GM12873 (cell line): ENCODE results near the gene CTDSPL.

Experiments used
- CTCF ChIP-seq: IDR thresholded peaks from 2 replicates; pipeline ENCODE4 v1.5.1; 2012; ENCODE audit warnings: low read depth, mild to moderate bottlenecking, moderate library complexity, low read length, control low read depth; ENCODE audit not compliant: insufficient read depth; ENCODE audit errors: missing control alignments

The CTDSPL gene

GRCh38 chr3:37902674-37903073 is 41.0 kb downstream of the CTDSPL start:
- no peak for TF ChIP-seq CTCF

GRCh38 chr3:37903320-37903719 is 41.6 kb downstream of the CTDSPL start:
- no peak for TF ChIP-seq CTCF

- no peak for TF ChIP-seq CTCF
These were observed 42.1 kb downstream of the CTDSPL start for GRCh38 chr3:37903734-37904133.

- TF ChIP-seq CTCF: no peak
These were observed 42.9 kb downstream of the CTDSPL start for GRCh38 chr3:37904601-37905000.

GRCh38 chr3:37905346-37905745 is 43.7 kb downstream of the CTDSPL start:
- no peak for TF ChIP-seq CTCF

GRCh38 chr3:37905987-37906674 is 44.5 kb downstream of the CTDSPL start:
- TF ChIP-seq CTCF: no peak

- no peak for TF ChIP-seq CTCF
These were observed 45.1 kb downstream of the CTDSPL start for GRCh38 chr3:37906734-37907282.
